ENCODE measurements around the gene SMAD6.
"Not testable (repeated sequence)": the region's sequence is repeated elsewhere in the genome, so short reads cannot be mapped to it uniquely, and the experiment has no call there.

The SMAD6 gene

DNA sequence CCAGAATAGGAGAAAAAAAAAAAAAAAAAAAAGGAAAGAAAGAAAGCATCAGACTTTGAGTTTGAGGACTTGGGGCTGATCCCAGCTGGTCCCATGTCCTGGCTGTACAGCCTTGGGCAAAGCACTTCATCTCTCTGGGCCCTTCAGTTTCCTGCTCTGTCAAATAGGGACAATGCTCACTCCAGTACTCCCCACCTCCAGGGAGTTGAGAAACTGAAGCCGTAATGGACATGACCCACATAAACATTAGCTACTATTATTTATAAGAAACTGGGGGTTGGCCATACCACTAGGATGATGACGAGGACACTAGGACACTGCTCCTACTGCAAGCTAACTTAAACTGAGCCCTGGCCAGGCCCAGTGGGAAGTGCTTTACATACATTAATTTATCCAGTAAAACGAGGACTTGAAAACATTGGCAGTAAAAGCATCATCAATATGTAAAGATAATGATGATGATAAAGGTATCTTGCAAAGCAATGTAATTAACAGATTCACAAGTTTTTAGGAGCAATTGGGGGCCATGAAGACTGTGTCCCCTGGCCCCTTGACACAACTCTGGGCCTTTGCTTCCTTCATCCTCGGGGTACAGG lies 22.9 kb upstream of the SMAD6 start:
- DNase-seq, result no peak

GRCh38 chr15:66679657-66680108 lies 22.4 kb upstream of the SMAD6 start:
- no peak for DNase-seq

GRCh38 chr15:66680502-66680901 lies 21.5 kb upstream of the SMAD6 start:
- DNase-seq, result no peak

- DNase-seq, result no peak
Observed at GRCh38 chr15:66681395-66681794, 20.6 kb upstream of the SMAD6 start.

- DNase-seq, result no peak
Observed at GRCh38 chr15:66682246-66682645, 19.8 kb upstream of the SMAD6 start.

DNA sequence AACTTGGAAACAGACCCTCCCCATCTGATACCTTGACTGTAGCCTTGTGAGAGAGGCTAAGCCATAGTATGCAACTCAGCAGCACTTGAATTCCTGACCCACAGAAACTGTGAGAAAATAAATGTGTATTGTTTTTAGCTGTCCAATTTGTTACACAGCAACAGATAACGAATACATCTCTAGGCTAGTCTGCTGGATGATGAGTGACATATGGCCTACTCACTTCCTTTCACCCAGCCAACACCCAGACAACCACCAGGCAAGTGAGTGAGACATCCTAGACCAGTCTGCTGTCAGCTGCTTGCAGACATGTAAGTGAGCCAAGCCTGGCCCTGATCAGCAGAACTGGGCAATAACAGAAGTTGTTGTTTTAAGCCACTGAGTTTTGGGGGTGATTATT lies 19.2 kb upstream of the SMAD6 start:
- no peak for DNase-seq

- DNase-seq, result no peak
Observed at GRCh38 chr15:66684136-66684681, 17.8 kb upstream of the SMAD6 start.

DNA sequence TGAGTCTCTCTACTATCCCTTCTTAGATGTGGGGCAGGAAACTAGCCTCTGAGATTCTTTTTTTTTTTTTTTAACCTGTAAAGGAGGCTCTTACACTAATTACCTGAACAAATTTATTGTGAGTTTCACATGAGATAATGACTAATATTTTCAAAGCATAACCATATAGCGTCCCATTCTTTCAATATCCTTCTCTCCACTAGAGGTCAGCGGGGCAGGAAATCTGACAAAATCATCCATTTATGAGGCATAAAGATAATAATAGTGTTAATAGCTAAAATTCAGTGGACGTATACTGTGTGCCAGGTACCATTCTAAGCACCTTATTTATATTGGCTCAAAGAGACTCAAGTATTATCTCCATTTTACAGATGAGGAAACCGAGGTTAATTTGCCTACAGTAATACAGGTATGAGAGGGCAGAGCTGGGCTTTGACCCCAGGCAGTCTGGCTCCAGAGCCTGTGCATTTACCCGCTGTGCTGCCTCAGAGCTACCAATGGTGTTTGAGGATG lies 16.3 kb upstream of the SMAD6 start:
- no peak for DNase-seq

GRCh38 chr15:66690912-66691311 lies 11.1 kb upstream of the SMAD6 start:
- DNase-seq, result not testable (repeated sequence)

- DNase-seq, result no peak
Observed at GRCh38 chr15:66691727-66692126, 10.3 kb upstream of the SMAD6 start.

DNA sequence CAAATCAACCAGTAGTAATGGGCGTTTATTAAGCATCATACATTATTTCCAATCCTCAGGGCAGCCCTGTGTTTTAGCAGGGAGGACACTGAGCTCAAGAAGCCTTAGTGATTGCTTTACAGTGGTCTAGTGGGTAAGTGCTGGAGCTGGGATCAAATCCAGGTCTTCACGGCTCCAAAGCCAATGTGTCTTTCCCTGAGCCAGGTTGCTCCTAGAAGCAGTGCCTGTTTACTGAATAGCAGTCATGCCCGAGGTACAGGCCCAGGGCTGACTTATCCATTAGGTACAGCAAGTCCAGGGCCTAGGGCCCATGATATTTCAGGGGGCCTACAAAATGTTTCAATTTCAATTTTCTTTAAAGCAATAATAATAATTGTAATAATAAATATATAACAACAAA lies 9.6 kb upstream of the SMAD6 start:
- no peak for DNase-seq

DNA sequence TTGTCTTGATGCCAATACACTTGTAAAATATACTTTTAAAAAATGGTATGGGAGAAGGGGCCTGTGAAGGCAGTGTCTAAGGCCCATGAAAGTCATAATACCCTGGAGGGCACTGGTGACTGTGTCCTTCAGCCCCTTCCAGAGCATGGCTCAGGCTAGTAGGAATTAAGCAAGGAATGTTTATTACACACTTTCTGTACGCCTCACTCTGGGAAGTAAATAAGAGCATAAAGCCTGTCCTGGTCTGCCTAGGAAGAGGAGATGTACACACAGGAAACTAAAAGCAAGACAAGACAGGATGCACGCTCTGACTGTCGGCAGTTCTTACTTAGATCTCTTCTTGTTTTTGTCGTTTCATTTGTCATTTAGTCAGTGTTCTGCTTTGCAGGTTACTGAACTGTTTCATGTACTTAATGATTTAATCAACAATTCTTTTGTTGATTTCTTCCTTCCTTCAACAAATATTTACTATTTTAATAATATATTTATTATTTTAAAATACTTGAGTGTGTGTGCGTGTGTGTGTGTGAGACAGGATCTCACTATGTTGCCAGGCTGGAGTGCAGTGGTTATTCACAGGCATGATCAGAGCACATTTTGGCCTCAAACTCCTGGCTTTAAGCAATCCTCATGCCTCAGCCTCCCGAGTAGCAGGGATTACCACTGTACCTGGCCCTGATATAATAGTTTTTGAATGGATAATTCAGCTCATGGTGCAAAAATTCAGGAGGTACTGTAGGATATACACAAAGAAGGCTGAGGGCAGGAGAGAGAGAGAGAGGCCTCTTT lies 9.0 kb upstream of the SMAD6 start:
- no peak for DNase-seq

DNA sequence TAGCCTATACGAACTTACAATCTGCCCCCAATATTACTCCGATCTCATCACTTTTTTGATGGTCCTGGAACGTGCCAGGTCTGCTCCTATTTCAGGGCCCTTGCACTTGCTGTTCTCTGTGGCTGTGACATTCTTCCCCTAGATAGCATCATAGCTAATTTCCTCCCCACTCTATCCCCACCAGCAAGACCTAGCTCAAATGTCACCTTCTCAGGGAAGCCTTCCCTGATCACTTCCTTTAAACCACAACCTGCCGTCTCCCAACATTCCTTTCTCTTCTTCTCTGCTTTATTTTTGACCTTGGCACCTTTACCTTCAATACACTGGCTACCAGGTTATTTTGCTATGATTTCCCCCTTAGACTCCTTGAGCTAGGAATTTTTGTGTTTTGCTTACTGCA lies 5.3 kb upstream of the SMAD6 start:
- no peak for DNase-seq

GRCh38 chr15:66698318-66698961 lies 3.6 kb upstream of the SMAD6 start:
- peak; percentile 24 for DNase-seq

DNA sequence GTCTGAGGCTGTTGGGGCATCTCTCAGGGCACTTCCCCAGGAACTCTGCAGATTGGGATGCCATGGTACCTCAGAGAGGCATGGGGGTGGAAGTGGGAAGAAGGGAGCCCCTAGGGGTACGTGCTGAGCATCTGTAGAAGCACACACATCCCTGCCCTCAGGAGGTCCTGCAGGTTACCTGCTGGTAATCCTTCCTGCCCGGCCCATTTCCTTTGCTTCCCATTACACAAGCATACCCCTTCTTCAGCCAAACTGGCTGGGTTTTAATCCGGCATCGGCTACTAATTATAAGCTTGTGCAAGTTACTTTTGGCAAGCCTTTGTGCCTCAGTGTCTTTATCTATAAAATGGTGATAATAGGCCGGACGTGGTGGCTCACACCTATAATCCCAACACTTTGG lies 3.1 kb upstream of the SMAD6 start:
- DNase-seq, result no peak

- no peak for DNase-seq
Observed at GRCh38 chr15:66700412-66700801, 1.6 kb upstream of the SMAD6 start.

DNA sequence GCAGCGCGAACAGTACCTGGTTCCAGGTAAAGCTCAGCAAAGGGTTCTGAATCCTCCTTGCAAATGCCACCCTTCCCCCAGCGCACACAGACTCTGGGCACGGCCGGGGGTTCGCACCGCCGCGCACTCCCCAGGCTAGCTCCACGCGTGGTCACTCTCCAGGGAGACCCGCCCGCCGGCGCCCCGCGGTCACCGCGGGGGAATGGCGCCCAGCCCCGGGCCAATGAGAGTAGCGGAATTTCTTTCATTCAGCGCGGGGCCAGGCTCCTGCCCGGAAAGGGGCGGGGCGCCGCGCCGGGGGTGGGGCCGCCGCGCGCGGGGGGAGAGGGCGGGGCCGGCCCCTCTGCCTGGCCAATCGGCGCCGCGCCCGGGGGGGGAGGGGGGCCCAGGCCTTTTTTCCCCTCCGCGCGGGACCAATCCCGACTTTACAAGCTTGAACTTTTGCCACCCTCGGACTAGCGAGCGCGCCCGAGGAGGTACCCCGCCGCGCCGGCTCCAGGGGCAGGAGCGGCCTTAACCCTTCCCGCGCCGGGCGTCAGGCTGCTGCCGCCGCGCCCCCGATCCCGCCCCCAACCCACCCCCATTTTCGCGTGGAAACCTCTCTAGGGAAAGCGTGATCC lies 1.1 kb upstream of the SMAD6 start:
- DNase-seq, result peak; percentile 60

DNA sequence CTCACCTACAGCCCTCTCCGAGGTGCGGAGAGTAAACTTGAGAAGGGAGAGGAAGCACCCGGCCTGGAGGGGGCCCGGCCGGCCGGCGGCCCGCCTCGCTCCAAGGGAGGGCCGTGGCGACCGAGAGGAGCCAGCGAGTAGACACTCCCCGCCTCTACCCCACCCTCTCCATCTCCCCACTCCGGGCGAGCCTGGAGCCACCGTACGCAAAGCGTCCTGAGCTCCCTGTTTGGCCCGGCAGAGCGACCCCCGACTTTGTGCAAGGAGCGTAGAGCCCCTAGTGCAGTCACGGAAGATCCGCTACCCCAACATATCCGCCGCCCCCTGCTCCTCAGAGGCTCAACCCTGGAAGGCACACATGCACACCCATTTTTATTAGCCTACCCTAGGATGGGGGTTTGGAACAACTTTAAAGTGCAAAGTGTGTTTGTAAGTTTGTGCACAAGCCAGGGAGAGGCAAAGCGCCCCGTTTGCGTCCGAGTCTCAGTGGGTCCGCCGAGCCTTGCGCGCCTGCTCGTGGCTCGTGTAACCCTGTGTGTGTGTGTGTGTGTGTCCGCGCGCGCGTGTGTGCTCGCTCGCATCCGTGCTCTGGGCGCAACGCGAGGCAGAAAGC lies 508 bp upstream of the SMAD6 start:
- peak; percentile 12 for DNase-seq

- DNase-seq, result no peak
Observed at GRCh38 chr15:66702787-66703539, 927 bp downstream of the SMAD6 start.

GRCh38 chr15:66703540-66703941 lies 1.5 kb downstream of the SMAD6 start:
- peak; percentile 11 for DNase-seq

DNA sequence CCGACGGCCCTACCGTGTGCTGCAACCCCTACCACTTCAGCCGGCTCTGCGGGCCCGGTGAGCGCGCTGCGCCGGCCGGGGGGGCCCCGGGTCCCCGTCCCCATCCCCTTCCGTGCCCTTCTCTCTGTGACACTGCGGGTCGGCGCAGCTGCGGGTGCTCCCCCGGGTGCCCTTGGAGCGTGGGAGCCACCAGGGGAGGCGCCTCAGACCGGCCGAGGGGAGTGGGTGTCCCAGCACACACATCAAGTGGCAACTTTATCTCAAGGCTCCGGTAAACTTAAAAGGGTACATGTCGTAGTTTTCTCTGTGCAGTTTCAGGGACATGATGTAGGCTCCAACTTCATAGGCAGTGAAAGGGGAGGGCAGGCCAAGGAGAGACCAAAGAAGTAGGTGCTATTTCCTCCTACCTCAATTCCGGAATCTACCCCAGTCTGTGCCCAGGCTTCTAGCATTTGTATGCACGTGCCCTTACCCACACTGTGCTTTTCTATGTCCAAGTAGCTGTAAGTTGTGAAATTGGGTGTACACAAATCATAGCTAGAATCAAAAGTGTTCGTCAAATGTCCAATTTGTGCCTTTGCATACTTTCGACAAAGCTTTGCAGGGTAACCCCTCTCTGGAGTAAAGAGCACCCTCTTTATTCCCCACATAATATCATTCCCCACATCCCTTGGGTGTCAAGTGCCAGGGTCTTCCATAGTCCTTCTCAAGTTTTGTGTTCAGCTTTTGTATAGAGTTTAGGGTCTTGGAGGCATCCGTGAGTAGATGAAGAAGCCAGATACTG lies 2.2 kb downstream of the SMAD6 start:
- DNase-seq, result no peak
